Gastrocnemius medialis (tissue), 4 donors: Measurements from ENCODE around the gene ELFN2.

ENCODE experiments used
- POLR2A ChIP-seq, 2 donors: fragments of 450-650 bp; IDR thresholded peaks; one replicate each; pipeline ENCODE4 v1.6.1; 2017; ENCODE audit warnings: antibody characterized with exemption in 2 of 2, mild to moderate bottlenecking in 2 of 2, moderate library complexity in 2 of 2
- TF ChIP-seq, protein P1 (sequence below), 5 experiments: fragments of 450-650 bp in 3 of 5; fragments of 200-600 bp in 2 of 5; sonication (generic) in 2 of 5; IDR thresholded peaks in 4 of 5; conservative IDR thresholded peaks in 1 of 5; 1 replicate in 4 of 5; 2 replicates in 1 of 5; pipeline ENCODE4 v1.5.1; 2016 to 2019; ENCODE audit warnings: antibody characterized with exemption in 5 of 5, mild to moderate bottlenecking in 3 of 5, moderate library complexity in 3 of 5

DNA sequence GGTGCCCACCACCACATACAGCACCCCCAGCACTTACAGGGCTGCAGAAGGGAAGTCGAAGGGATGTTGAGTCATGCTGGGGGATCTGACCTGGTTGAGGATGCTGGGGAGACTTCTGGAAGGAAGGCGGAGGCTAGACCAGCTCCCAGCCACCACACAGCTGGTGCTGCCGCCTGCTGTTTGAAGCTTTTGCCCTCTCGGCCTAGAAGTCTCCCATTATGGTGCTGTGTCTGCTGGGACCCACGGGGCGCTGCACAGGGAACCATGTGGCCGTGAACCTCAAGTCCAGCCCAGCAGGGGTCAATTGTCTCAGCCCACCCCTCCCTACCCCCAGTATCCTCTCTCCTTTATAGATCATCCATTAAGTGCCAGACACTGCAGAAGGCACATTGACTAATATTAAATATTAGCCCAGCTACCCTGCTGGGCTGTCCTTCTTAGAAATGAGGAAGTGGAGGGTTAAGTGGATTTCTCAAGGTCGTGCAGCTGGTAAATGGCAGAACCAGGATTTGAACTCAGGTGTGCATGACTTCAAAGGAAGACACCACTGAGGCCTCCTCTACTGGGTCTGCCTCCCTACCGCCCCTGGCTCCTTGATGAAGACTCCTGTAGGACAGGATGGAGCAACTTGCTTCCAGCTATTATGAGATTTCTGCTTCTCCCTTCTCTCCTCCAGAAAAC is 95.3 kb downstream of the ELFN2 start:
- TF ChIP-seq, protein P1, sequence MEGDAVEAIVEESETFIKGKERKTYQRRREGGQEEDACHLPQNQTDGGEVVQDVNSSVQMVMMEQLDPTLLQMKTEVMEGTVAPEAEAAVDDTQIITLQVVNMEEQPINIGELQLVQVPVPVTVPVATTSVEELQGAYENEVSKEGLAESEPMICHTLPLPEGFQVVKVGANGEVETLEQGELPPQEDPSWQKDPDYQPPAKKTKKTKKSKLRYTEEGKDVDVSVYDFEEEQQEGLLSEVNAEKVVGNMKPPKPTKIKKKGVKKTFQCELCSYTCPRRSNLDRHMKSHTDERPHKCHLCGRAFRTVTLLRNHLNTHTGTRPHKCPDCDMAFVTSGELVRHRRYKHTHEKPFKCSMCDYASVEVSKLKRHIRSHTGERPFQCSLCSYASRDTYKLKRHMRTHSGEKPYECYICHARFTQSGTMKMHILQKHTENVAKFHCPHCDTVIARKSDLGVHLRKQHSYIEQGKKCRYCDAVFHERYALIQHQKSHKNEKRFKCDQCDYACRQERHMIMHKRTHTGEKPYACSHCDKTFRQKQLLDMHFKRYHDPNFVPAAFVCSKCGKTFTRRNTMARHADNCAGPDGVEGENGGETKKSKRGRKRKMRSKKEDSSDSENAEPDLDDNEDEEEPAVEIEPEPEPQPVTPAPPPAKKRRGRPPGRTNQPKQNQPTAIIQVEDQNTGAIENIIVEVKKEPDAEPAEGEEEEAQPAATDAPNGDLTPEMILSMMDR (IDR thresholded peaks at IDR 0.05 in 4 of 5, conservative IDR thresholded peaks at IDR 0.05 in 1 of 5), result no peak
- no peak for TF ChIP-seq POLR2A (IDR thresholded peaks at IDR 0.05)
